HEK293 (cell line): ENCODE results near the gene FERD3L.

Experiments
- CTCF ChIA-PET: fragments of 350-600 bp; formaldehyde crosslinking; extraction: SDS; loops from one replicate; lab custom pipeline; 2021; ENCODE audit warnings: antibody characterized with exemption; lab: Yijun Ruan, JAX
- POLR2A ChIA-PET: fragments of 300-600 bp; formaldehyde crosslinking; extraction: SDS; loops from one replicate; lab custom pipeline; 2020; ENCODE audit warnings: antibody characterized with exemption, inconsistent platforms; lab: Yijun Ruan, JAX
- H3K27ac ChIP-seq: fragments of 200-500 bp; sonication (Bioruptor generic); 2 replicates; pipeline ENCODE4 v1.5.1; 2014; ENCODE audit warnings: low read depth, low read length, control low read depth, inconsistent platforms; ENCODE audit errors: extremely low read depth
- H3K36me3 ChIP-seq, 2 experiments: fragments of 200-500 bp in 1 of 2; sonication (Bioruptor generic) in 1 of 2; 1 replicate in 1 of 2; 2 replicates in 1 of 2; pipeline ENCODE4 v1.5.1; 2014 to 2017; ENCODE audit warnings: inconsistent platforms in 2 of 2, low read length in 2 of 2; ENCODE audit not compliant: control insufficient read depth in 2 of 2, insufficient read depth in 1 of 2
- H3K4me1 ChIP-seq: fragments of 200-500 bp; sonication (Bioruptor generic); 2 replicates; pipeline ENCODE4 v1.5.1; 2014; ENCODE audit warnings: mild to moderate bottlenecking, low read length, inconsistent platforms; ENCODE audit not compliant: control insufficient read depth, insufficient read depth
- H3K4me3 ChIP-seq: 2 replicates; pipeline ENCODE4 v1.5.1; 2011; ENCODE audit warnings: low read depth, mild to moderate bottlenecking, control low read depth, low read length, moderate library complexity
- H3K9me3 ChIP-seq: fragments of 200-500 bp; sonication (Bioruptor generic); 2 replicates; pipeline ENCODE4 v1.5.1; 2014; ENCODE audit warnings: low read depth, low read length, inconsistent platforms; ENCODE audit not compliant: control insufficient read depth, insufficient read depth
- BCL11A ChIP-seq: fragments of 450-650 bp; formaldehyde crosslinking; IDR thresholded peaks from 2 replicates; pipeline ENCODE4 v1.5.1; 2016; ENCODE audit warnings: low read depth, missing biosample characterization, missing genetic modification characterization
- HOXA7 ChIP-seq: sonication (generic); formaldehyde crosslinking; IDR thresholded peaks from 2 replicates; pipeline ENCODE4 v1.8.1; 2022; ENCODE audit warnings: missing genetic modification reagents, borderline replicate concordance
- YY2 ChIP-seq: fragments of 450-650 bp; formaldehyde crosslinking; IDR thresholded peaks from 2 replicates; pipeline ENCODE4 v1.5.1; 2016; ENCODE audit warnings: missing biosample characterization, missing genetic modification characterization
- ZFP3 ChIP-seq: fragments of 450-650 bp; formaldehyde crosslinking; IDR thresholded peaks from 2 replicates; pipeline ENCODE4 v1.5.1; 2016; ENCODE audit warnings: low read depth, missing biosample characterization, missing genetic modification characterization
- ZFP41 ChIP-seq: fragments of 450-650 bp; formaldehyde crosslinking; IDR thresholded peaks from 2 replicates; pipeline ENCODE4 v1.5.1; 2016; ENCODE audit warnings: missing biosample characterization, missing genetic modification characterization, borderline replicate concordance
- ZNF140 ChIP-seq: fragments of 450-650 bp; formaldehyde crosslinking; IDR thresholded peaks from 2 replicates; pipeline ENCODE4 v1.5.1; 2016; ENCODE audit warnings: missing biosample characterization, missing genetic modification characterization
- ZNF169 ChIP-seq: fragments of 450-650 bp; formaldehyde crosslinking; IDR thresholded peaks from 2 replicates; pipeline ENCODE4 v1.5.1; 2016; ENCODE audit warnings: missing biosample characterization, missing genetic modification characterization
- ZNF175 ChIP-seq: fragments of 450-650 bp; formaldehyde crosslinking; IDR thresholded peaks from 2 replicates; pipeline ENCODE4 v1.5.1; 2016; ENCODE audit warnings: missing biosample characterization, missing genetic modification characterization
- ZNF23 ChIP-seq: fragments of 450-650 bp; formaldehyde crosslinking; IDR thresholded peaks from 2 replicates; pipeline ENCODE4 v1.5.1; 2016; ENCODE audit warnings: missing biosample characterization, missing genetic modification characterization, borderline replicate concordance
- ZNF335 ChIP-seq: fragments of 450-650 bp; formaldehyde crosslinking; conservative IDR thresholded peaks from 2 replicates; pipeline ENCODE4 v1.5.1; 2016; ENCODE audit warnings: missing biosample characterization, missing genetic modification characterization
- ZNF341 ChIP-seq: fragments of 450-650 bp; formaldehyde crosslinking; IDR thresholded peaks from 2 replicates; pipeline ENCODE4; 2016; ENCODE audit warnings: low read depth, missing biosample characterization, missing genetic modification characterization
- ZNF518A ChIP-seq: fragments of 450-650 bp; formaldehyde crosslinking; conservative IDR thresholded peaks from 2 replicates; pipeline ENCODE4 v1.5.1; 2016; ENCODE audit warnings: low read depth, missing biosample characterization, missing genetic modification characterization
- ZNF529 ChIP-seq: fragments of 450-650 bp; formaldehyde crosslinking; IDR thresholded peaks from 2 replicates; pipeline ENCODE4 v1.5.1; 2017; ENCODE audit warnings: missing genetic modification characterization, missing biosample characterization; ENCODE audit not compliant: insufficient replicate concordance
- ZNF548 ChIP-seq: fragments of 450-650 bp; formaldehyde crosslinking; IDR thresholded peaks from 2 replicates; pipeline ENCODE4 v1.5.1; 2016; ENCODE audit warnings: missing biosample characterization, missing genetic modification characterization
- ZNF639 ChIP-seq: fragments of 450-650 bp; formaldehyde crosslinking; IDR thresholded peaks from 2 replicates; pipeline ENCODE4 v1.5.1; 2016; ENCODE audit warnings: missing biosample characterization, missing genetic modification characterization
- ZNF645 ChIP-seq: fragments of 450-650 bp; formaldehyde crosslinking; IDR thresholded peaks from 2 replicates; pipeline ENCODE4; 2016; ENCODE audit warnings: missing biosample characterization, missing genetic modification characterization
- ZNF677 ChIP-seq: fragments of 450-650 bp; IDR thresholded peaks from 2 replicates; pipeline ENCODE4 v1.5.0; 2018; ENCODE audit warnings: missing biosample characterization, mild to moderate bottlenecking, missing genetic modification characterization, moderate library complexity
- ZSCAN18 ChIP-seq: fragments of 450-650 bp; formaldehyde crosslinking; IDR thresholded peaks from 2 replicates; pipeline ENCODE4 v1.5.1; 2016; ENCODE audit warnings: missing biosample characterization, missing genetic modification characterization
- ZSCAN5A ChIP-seq: fragments of 450-650 bp; formaldehyde crosslinking; IDR thresholded peaks from 2 replicates; pipeline ENCODE4 v1.5.1; 2016; ENCODE audit warnings: missing biosample characterization, missing genetic modification characterization

Gene FERD3L

GRCh38 chr7:19102884-19103283, 42.3 kb downstream of the FERD3L start:
- ChIA-PET POLR2A (no interaction called here), CTCF (no interaction called here)
- Histone ChIP-seq H3K4me1 (no peaks in the 10 kb centered on the region), H3K27ac (no peak overlapping the region), H3K36me3 (no peaks in the 10 kb centered on the region), H3K4me3 (no peak overlapping the region), H3K9me3 (no peaks in the 10 kb centered on the region)
- TF ChIP-seq ZNF518A (no peak), ZNF140 (tag by site-specific recombination) (no peak)

GRCh38 chr7:19101909-19102308, 43.3 kb downstream of the FERD3L start:
- TF ChIP-seq ZNF175 (tag by site-specific recombination) (no peak), ZNF341 (no peak), YY2 (tag by site-specific recombination) (no peak), ZNF639 (tag by site-specific recombination) (no peak), ZNF169 (tag by site-specific recombination) (no peak), ZNF529 (tag by site-specific recombination) (no peak), ZNF677 (tag by site-specific recombination) (no peak), ZNF645 (tag by site-specific recombination) (no peak), ZSCAN18 (tag by site-specific recombination) (no peak), ZSCAN5A (tag by site-specific recombination) (no peak), ZNF335 (no peak), ZNF548 (tag by site-specific recombination) (no peak), ZFP3 (tag by site-specific recombination) (no peak), BCL11A (tag by site-specific recombination) (no peak), HOXA7 (no peak), ZNF23 (tag by site-specific recombination) (no peak), ZFP41 (tag by site-specific recombination) (no peak)
- Histone ChIP-seq H3K36me3 (no peaks in the 10 kb centered on the region), H3K4me3 (no peak overlapping the region), H3K9me3 (no peaks in the 10 kb centered on the region), H3K27ac (no peak overlapping the region), H3K4me1 (no peaks in the 10 kb centered on the region)
- POLR2A ChIA-PET = no interaction called here
- CTCF ChIA-PET = interaction anchor here (0.9 kb wide), 1 partner anchor 861 kb away, joined by 4 read pairs; no protein-coding TSS in a partner anchor
